Transverse colon (tissue), 4 donors: ENCODE results near the gene EXO5. TPM values are rescaled to one million over a fixed set of nuclear protein-coding genes. Genes with fewer than 3 reads are reported as not detected.

Source experiments
- DNase-seq: peaks from one replicate; pipeline ENCODE4 v3.0.0-alpha.2; 2019
- H3K27ac ChIP-seq, 4 donors: fragments of 200-600 bp; sonication (generic); 2 replicates each; pipeline ENCODE4 v1.5.1; 2016 to 2018; ENCODE audit warnings: inconsistent platforms in 4 of 4
- H3K27me3 ChIP-seq: fragments of 200-600 bp; sonication (generic); 2 replicates; pipeline ENCODE4 v1.5.1; 2017; ENCODE audit warnings: inconsistent platforms
- H3K36me3 ChIP-seq, 4 donors: fragments of 200-600 bp; sonication (generic); 2 replicates each; pipeline ENCODE4 v1.5.1; 2017 to 2019; ENCODE audit warnings: inconsistent platforms in 4 of 4
- H3K4me1 ChIP-seq, 4 donors: fragments of 200-600 bp; sonication (generic); 2 replicates each; pipeline ENCODE4 v1.5.1; 2017 to 2020; ENCODE audit warnings: inconsistent platforms in 4 of 4
- H3K4me3 ChIP-seq, 4 donors: fragments of 200-600 bp; sonication (generic); 1 replicate in 1 of 4; 2 replicates in 3 of 4; pipeline versions ENCODE4 v1.5.1 to v1.6.1; 2017 to 2019; ENCODE audit warnings: inconsistent platforms in 4 of 4
- H3K9me3 ChIP-seq, 2 donors: fragments of 200-600 bp; sonication (generic); 2 replicates each; pipeline ENCODE4 v1.5.1; 2017 to 2019; ENCODE audit warnings: inconsistent platforms in 2 of 2
- CTCF ChIP-seq, 5 experiments: fragments of 200-600 bp in 3 of 5; fragments of 450-650 bp in 2 of 5; sonication (generic) in 3 of 5; IDR thresholded peaks; 1 replicate in 2 of 5; 2 replicates in 3 of 5; pipeline ENCODE4 v1.5.1; 2016 to 2017; ENCODE audit warnings: antibody characterized with exemption in 5 of 5, inconsistent platforms in 3 of 5, mild to moderate bottlenecking in 2 of 5, moderate library complexity in 1 of 5
- EP300 ChIP-seq: sonication (generic); formaldehyde crosslinking; IDR thresholded peaks from one replicate; pipeline ENCODE4 v1.6.1; 2017; ENCODE audit warnings: antibody characterized with exemption, low read depth
- POLR2A ChIP-seq: fragments of 450-650 bp; IDR thresholded peaks from one replicate; pipeline ENCODE4 v1.6.1; 2016; ENCODE audit warnings: antibody characterized with exemption, mild to moderate bottlenecking, moderate library complexity
- POLR2AphosphoS5 ChIP-seq, 3 donors: sonication (generic); formaldehyde crosslinking; IDR thresholded peaks; one replicate each; pipeline ENCODE4 v1.6.1; 2016; ENCODE audit warnings: antibody characterized with exemption in 3 of 3
- WGBS, 2 donors: methylation state at CpG; one replicate each; pipeline ENCODE4 v1.1.5; 2018; ENCODE audit warnings: low coverage in 1 of 2; 5-methylcytosine and 5-hydroxymethylcytosine counted together
- in situ Hi-C, 4 donors: fragments of 200-750 bp; cut with MboI; loops; one replicate each; pipeline versions ENCODE4 v1.15.0 to v1.15.1; 2017; ENCODE audit warnings: low sequenced_read_pairs in 3 of 4, low pct_ligation_motif_present in 1 of 4, low pct_unique_long_range_greater_than_20kb in 1 of 4
- intact Hi-C: fragments of 100-400 bp; cut with DNase I; formaldehyde crosslinking; loops from one replicate; pipeline ENCODE4 v1.15.1; 2023; ENCODE audit warnings: low total_unique reads
- small RNA-seq, 4 donors: library from RNA; depleted of rRNA; stranded (forward); fragments of <200 nt; gene quantifications; one replicate each; pipeline ENCODE3, GENCODE V24; 2016
- total RNA-seq, 4 donors: library from RNA; depleted of rRNA; stranded (reverse); fragments of >200 nt; gene quantifications; one replicate each; pipeline ENCODE4 v1.1.0, GENCODE V29; 2016

EXO5 gene
- total RNA-seq, 4 donors from 2014 or later = 0.40 to 16.8 (median 6.5) TPM

- Histone ChIP-seq H3K4me1 (no peaks in the 10 kb centered on the region), H3K4me3 (no peak overlapping the region), H3K27ac (no peak overlapping the region), H3K9me3 (no peaks in the 10 kb centered on the region), H3K27me3 (no peaks in the 10 kb centered on the region), H3K36me3 (no peaks in the 10 kb centered on the region)
- DNase-seq = no peak
- in situ Hi-C loops (no loop called here), intact Hi-C loops (no loop called here)
- 86 to 100% methylated on average over 2 to 4 of the region's 4 CpGs for WGBS, 2 donors
- TF ChIP-seq CTCF (IDR thresholded peaks at IDR 0.05) (no peak), EP300 (no peak), POLR2AphosphoS5 (IDR thresholded peaks at IDR 0.05) (no peak), POLR2A (no peak)
Measured at GRCh38 chr1:40563266-40563665, 54.7 kb downstream of the EXO5 start.

- H3K4me1 ChIP-seq = no peaks in the 10 kb centered on the region
- WGBS, 2 donors = 69 to 75% methylated on average over 3 of the region's 3 CpGs
- no peak overlapping the region for H3K27ac ChIP-seq
- DNase-seq = no peak
- no peaks in the 10 kb centered on the region for H3K27me3 ChIP-seq
- H3K9me3 ChIP-seq = no peaks in the 10 kb centered on the region
- no peak for TF ChIP-seq POLR2AphosphoS5 (IDR thresholded peaks at IDR 0.05)
- TF ChIP-seq CTCF (IDR thresholded peaks at IDR 0.05) = no peak
- TF ChIP-seq EP300 = no peak
- TF ChIP-seq POLR2A = no peak
- no peak overlapping the region for H3K4me3 ChIP-seq
- in situ Hi-C loops = no loop called here
- intact Hi-C loops = no loop called here
- no peaks in the 10 kb centered on the region for H3K36me3 ChIP-seq
Measured at GRCh38 chr1:40564506-40564905, 55.9 kb downstream of the EXO5 start.

DNA sequence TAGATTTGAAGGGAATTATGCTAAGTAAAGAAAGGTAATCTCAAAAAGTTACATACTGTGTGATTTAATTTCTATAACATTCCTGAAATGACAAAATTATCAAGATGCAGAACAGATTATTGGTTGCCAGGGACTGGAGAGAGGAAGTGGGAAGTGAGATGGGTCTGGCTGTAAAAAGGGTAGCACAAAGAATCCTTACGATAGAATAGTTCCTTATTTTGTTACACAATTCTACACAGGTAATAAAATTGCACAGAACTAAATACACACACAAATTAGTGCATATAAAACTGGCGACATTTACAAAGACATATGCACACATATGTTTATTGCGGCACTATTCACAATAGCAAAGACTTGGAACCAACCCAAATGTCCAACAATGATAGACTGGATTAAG is 56.3 kb downstream of the EXO5 start:
- no peak for TF ChIP-seq POLR2AphosphoS5 (IDR thresholded peaks at IDR 0.05)
- no peak for TF ChIP-seq EP300
- TF ChIP-seq CTCF (IDR thresholded peaks at IDR 0.05) = no peak
- no peak for TF ChIP-seq POLR2A
- Histone ChIP-seq H3K9me3 (no peaks in the 10 kb centered on the region), H3K36me3 (no peaks in the 10 kb centered on the region), H3K27ac (no peak overlapping the region), H3K4me3 (no peak overlapping the region), H3K27me3 (no peaks in the 10 kb centered on the region), H3K4me1 (no peaks in the 10 kb centered on the region)
- DNase-seq = no peak
- WGBS, 2 donors = 10 to 43% methylated on average over 1 to 3 of the region's 3 CpGs
- intact Hi-C loops (no loop called here), in situ Hi-C loops (no loop called here)

Small RNA genes lying within 50 kb of the gene (small RNA-seq; reads per million reads assigned to genes)
- gene AL356379.1 = 0 reads per million in 4 donors

Other genes with a start within 250 kb of the EXO5 start
- gene COL9A2, start 191.5 kb upstream of the EXO5 start, total RNA-seq = 10 to 100 TPM in 3 of 4 donors, 1 to 10 TPM in 1; 5.4 to 43.0 (median 14.6) TPM
- 10 to 100 TPM; 20.1 to 47.0 (median 33.8) TPM for gene SMAP2, start 135.0 kb upstream of the EXO5 start, total RNA-seq
- gene ZFP69B, start 58.3 kb upstream of the EXO5 start, total RNA-seq = 1 to 10 TPM in 1 of 4 donors, under 1 TPM in 1, not detected in 2; 0.68 to 1.9 TPM
- 10 to 100 TPM in 1 of 4 donors, 1 to 10 TPM in 2, not detected in 1; 2.2 to 64.7 (median 2.7) TPM for gene ZFP69, start 31.5 kb upstream of the EXO5 start, total RNA-seq
- 1 to 10 TPM in 3 of 4 donors, not detected in 1; 5.4 to 7.1 (median 6.7) TPM for gene ZNF684, start 22.9 kb downstream of the EXO5 start, total RNA-seq
- gene RIMS3, start 156.9 kb downstream of the EXO5 start, total RNA-seq = 10 to 100 TPM in 1 of 4 donors, 1 to 10 TPM in 3; 1.9 to 14.7 (median 5.4) TPM
- 100 to 1,000 TPM in 1 of 4 donors, 10 to 100 TPM in 3; 34.4 to 101 (median 76.4) TPM for gene NFYC, start 182.9 kb downstream of the EXO5 start, total RNA-seq